HG02642 (cell line): ENCODE data around the gene STX16.
"Not testable (repeated sequence)": the region's sequence is repeated elsewhere in the genome, so short reads cannot be mapped to it uniquely, and the experiment has no call there.

Experiments used
- ATAC-seq: cut with Tn5 transposase; IDR thresholded peaks from one replicate; pipeline ENCODE4 v1.9.1; 2021; ENCODE audit warnings: mild to moderate bottlenecking; ENCODE audit not compliant: unreplicated experiment, poor library complexity

STX16 gene

DNA sequence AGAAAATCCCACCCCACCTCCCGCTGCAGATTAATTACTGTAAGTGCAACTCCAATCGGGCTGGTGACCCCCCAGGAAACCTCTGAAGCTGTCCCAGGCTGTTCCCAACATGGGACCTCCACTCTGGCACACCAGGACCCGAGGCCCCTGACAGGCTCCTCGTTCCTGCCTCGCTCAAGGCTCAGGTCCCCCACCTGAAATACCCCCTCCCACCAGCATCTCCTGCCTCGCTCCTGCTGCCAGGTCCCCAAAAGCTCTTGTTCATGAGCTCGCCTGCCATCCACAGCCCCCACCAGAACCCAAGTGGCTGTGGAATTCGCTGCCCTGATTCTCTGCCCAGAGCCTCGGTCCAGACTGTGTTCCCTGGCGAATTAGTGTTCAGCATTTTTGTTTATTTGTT lies 67.6 kb downstream of the STX16 start:
- no peak for ATAC-seq

DNA sequence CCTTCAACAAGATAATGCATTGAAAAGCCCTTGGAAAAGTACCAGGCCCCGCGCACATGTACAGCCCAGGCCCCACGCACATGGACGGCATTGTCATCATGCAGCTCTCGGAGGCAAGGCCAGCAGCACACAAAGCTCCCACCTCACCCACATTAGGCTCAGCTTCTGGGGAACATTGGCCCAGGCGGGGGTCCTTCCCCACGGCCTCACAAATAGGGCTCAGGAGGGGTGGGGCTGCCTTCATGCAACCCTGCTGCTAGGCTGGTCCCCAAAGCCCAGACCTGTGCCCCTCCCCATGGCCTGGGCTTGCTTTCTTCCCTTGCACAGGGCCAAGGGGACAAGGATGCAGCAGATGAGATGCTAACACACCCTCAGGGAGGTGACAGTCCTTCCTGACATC lies 68.2 kb downstream of the STX16 start:
- ATAC-seq = no peak

DNA sequence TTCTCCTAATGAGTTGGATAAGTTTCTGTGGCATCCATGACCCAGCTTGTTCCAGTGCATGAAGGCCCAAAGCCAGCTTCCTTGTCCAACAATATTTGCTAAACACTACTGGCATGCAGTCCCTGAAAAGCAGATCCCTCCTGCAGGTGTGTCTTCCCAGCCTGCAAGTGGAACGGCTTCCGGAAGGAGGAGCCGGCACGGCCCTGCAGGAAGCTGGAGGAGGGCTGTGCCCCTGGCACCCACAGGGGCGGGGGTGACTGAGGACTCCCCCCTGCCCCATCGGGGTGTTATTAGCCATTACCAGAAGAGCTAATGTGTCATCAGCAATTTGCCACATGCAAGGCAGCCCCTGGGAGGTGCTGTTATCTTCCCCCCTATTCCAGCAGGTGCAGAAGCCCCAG lies 68.9 kb downstream of the STX16 start:
- ATAC-seq = no peak

DNA sequence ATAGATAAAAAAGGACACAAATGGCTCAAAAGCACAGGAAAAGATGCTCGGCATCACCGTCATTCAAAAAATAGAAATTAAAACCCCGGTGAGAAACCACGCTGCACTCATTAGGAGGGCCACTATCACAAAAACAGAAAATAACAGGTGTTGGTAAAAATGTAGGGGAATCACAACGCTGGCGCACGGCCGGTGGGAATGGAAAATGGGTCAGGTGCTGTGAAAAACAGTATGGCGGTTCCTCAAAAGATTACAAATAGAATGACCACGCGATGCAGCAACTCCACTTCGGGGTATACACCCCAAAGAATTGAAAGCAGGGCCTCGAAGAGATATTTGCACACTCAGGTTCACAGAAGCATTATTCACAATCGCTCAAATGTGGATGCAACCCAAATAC lies 69.8 kb downstream of the STX16 start:
- ATAC-seq = no peak

DNA sequence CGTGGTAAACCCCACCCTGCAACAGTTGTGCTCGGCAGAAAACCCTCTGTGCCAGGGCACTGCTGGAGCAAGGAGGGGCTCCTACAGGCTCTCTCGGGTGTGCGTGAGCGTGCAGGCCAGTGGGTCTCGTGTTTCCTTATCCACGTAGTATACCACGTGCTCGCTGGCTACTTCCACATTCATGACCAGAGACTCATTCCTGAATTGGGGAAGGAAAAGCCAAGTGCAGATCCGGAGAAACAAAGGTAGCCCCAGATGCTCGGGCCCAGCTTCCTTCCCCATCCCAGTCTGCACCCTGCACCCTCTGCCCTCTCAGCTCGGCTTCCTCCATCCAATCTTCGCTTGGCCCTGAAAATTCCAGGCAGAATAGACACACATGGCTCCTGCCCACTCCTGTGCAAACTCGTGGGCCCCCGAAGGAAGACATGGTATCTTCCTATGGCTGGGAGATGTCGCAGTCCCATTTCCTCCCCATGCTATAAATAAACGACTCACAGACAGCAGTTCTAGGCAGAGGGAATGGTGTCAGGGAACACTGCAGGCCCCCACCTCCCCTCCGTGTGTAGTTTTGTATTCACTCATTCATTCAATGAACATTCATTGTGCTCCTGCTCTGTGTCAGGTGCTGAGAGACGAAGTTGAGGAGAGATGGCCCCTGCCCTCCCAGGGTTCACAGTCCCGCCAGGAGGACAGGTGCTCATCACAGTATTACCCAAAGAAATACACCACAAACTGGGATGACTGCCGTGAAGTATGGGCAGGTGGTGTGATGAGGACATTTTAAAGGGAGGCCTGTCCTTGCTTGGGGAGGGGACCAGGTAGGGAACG lies 71.1 kb downstream of the STX16 start:
- ATAC-seq = no peak

DNA sequence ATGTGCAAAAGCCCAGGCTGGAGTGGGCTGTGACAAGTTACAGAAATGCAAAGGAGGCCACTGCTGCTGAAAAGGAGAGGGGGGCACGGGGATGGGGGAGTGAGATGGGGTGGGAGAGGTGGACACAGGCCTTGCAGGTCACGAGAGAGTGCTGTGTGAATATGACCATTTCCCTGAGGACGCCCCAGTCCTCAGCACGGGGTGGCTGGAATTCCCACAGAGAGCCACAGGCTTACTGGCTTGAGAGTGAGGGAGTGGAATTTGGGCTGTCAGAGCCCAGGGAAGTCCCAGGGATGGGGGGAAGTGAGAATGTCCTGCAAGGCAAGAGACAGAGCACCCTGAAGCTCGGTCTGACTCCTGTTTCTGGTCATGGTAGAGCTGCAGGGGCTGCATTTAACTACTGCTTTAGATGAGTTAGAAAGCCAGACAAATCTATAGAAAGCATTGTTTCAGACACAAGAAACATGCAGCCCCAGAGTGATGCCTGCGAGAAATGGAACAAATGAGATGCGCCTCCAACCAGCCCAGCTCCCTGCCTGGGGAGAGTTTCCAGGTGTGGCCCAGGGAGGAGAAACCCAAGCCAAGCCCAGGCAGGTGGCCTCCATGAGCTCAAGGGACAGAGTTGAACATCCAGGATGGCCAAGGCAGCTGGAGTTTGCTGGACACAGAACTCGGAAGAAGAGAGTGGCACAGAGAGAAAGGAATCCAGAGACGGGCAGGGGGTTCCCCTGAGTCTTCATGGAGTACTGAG lies 72.0 kb downstream of the STX16 start:
- ATAC-seq = no peak

DNA sequence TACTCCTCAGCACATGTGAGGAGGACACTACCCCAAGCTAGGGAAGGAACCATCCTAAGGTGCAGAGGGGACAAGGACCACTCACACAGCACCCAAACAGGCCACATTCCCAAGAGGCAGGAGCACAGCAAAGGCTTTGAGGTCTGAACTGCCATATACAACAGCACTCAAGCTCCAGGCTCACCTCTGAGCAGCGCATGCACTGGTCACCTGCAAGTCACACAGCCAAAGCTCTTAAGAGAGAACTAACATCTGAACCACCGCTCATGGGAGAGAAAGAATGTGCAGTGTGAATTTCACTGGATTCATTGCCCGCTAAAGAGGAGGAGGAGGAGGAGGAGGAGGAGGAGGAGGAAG lies 72.5 kb downstream of the STX16 start:
- no peak for ATAC-seq

DNA sequence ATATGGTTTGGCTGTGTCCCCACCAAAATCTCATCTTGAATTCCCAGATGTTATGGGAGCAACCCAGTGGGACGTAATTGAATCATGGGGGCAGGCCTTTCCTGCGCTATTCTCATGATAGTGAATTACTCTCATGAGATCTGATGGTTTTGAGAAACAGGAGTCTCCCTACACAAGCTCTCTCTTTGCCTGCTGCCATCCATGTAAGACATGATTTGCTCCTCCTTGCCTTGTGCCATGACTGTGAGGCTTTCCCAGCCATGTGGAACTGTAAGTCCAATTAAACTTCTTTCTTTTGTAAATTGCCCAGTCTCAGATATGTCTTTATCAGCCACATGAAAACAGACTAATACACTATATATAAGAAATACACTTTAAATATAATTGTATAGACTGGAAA lies 75.1 kb downstream of the STX16 start:
- not testable (repeated sequence) for ATAC-seq
